ENCODE results near the gene DCST1. TPM values are rescaled to one million over a fixed set of nuclear protein-coding genes. Genes with fewer than 3 reads are reported as not detected.
"Not testable (repeated sequence)": the region's sequence is repeated elsewhere in the genome, so short reads cannot be mapped to it uniquely, and the experiment has no call there.

The DCST1 gene
- not detected in 2 replicates for total RNA-seq

GRCh38 chr1:155033524-155033923, at the start of gene DCST1, which contains the start of gene DCST2:
Gene DCST1, plus strand, starts transcription at chr1:155033824. Its CDS starts 213 bp downstream, at chr1:155034037.
Gene DCST2, minus strand, starts transcription at chr1:155033781. Its CDS starts 80 bp downstream, at chr1:155033701.
- no peak for DNase-seq

- DNase-seq, result not testable (repeated sequence)
Observed at GRCh38 chr1:154986736-154987135, 46.9 kb upstream of the DCST1 start.

GRCh38 chr1:154987326-154987725, 46.3 kb upstream of the DCST1 start:
- DNase-seq, result no peak

DNA sequence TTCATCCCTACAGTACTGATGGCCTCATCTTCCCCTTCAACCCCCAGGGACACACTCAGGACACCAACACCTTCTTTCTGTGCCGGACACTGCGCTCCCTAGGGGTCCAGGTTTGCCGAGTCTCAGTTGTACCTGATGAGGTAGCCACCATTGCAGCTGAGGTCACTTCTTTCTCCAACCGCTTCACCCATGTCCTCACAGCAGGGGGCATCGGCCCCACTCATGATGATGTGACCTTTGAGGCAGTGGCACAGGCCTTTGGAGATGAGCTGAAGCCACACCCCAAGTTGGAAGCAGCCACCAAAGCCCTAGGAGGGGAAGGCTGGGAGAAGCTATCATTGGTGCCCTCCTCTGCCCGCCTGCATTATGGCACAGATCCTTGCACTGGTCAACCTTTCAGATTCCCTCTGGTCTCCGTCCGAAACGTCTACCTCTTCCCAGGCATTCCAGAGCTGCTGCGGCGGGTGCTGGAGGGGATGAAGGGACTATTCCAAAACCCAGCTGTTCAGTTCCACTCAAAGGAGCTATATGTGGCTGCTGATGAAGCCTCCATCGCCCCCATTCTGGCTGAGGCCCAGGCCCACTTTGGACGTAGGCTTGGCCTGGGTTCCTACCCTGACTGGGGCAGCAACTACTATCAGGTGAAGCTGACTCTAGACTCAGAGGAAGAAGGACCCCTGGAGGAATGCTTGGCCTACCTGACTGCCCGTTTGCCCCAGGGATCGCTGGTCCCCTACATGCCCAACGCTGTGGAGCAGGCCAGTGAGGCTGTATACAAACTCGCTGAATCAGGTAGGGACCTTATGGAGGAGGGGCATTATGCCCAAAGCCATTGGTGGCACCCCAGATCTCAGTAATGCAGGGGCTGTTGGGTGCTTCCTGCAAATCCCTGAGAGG, 45.3 kb upstream of the DCST1 start:
- DNase-seq, result no peak

DNA sequence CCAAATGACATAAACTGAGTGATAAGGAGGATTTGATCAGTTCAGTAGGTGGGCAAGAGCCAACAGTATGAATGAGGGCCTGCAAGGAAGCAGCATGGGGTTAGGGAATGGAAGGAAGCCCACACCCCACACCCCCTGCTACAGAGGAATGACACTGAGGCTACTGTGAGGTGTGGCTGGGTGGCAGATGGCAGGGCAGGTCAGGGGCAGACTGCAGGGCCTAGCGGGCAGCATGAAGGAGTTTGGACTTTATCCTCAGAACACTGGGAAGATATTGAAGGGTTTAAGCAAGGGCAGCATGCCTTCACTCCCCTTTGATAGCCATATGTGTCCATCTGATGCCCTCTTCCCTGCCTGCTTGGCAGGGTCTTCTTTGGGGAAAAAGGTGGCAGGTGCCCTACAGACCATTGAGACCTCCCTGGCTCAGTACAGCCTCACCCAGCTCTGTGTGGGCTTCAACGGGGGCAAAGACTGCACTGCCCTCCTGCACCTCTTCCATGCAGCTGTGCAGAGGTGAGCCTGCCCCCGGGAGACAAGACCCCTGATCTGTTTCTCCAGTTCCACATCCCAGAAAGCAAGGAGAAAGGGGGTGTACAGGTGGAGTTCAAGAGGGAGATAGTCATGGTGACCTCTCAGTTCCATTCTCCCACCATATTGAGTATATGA, 44.3 kb upstream of the DCST1 start:
- DNase-seq, result no peak

DNA sequence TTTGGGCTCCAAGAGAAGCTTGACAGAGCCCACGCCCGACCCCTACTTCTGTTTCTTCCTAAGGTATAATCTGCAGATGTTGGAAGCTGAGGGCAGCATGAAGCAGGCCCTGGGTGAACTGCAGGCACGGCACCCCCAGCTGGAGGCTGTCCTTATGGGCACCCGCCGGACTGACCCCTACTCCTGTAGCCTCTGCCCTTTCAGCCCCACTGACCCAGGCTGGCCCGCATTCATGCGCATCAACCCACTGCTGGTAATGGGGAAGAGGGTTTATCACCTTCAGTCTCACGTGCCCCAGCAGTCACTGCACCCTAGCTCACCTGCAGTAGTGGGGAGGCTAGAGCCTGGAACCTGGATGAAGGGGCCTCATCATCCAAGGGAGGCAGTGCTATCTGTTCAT, 43.3 kb upstream of the DCST1 start:
- no peak for DNase-seq

GRCh38 chr1:154992721-154993571, 40.7 kb upstream of the DCST1 start:
- peak; percentile 37 for DNase-seq

- no peak for DNase-seq
Observed at GRCh38 chr1:154993572-154994268, 39.9 kb upstream of the DCST1 start, which contains the start of gene LENEP. Gene LENEP, plus strand, starts transcription at chr1:154993586. Its CDS starts 22 bp downstream, at chr1:154993608.

DNA sequence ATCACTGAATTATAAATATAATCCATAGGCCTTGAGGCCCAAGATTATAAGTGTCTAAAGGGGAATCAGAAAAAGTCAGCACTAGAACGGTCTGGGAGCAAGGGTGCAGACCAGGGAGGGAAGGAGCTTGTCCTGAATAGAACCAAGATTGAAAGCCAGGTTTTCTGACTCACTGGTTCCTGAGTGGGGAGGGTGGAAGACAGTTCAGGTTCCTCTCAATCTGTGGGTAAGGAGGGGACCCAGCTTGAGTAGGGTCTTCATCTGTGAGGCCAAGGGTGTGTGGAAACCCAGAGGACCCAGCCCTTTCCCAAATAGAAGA, 39.4 kb upstream of the DCST1 start:
- no peak for DNase-seq

GRCh38 chr1:154994591-154994990, 39.0 kb upstream of the DCST1 start:
- no peak for DNase-seq

DNA sequence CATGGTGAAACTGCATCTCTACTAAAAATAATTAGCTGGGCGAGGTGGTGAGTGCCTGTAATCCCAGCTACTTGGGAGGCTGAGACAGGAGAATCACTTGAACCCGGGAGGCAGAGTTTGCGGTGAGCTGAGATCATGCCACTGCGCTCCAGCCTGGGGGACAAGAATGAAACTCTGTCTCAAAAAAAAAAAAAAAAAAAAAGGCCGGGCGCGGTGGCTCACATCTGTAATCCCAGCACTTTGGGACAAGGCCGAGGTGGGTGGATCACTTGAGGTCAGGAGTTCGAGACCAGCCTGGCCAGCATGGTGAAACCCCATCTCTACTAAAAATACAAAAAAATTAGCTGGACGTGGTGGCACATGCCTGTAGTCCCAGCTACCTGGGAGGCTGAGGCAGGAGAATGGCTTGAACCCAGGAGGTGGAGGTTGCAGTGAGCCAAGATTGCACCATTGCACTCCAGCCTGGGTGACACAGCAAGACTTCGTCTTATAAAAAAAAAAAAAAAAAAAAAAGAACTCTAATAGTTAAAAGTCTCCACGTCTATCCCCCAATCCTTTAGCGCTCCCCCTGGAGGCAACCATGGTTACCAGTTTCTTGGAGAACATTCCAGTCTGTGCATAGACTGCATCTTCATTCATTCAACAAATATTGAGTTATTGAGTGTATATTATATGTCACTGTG, 38.2 kb upstream of the DCST1 start:
- peak; percentile 90 for DNase-seq

DNA sequence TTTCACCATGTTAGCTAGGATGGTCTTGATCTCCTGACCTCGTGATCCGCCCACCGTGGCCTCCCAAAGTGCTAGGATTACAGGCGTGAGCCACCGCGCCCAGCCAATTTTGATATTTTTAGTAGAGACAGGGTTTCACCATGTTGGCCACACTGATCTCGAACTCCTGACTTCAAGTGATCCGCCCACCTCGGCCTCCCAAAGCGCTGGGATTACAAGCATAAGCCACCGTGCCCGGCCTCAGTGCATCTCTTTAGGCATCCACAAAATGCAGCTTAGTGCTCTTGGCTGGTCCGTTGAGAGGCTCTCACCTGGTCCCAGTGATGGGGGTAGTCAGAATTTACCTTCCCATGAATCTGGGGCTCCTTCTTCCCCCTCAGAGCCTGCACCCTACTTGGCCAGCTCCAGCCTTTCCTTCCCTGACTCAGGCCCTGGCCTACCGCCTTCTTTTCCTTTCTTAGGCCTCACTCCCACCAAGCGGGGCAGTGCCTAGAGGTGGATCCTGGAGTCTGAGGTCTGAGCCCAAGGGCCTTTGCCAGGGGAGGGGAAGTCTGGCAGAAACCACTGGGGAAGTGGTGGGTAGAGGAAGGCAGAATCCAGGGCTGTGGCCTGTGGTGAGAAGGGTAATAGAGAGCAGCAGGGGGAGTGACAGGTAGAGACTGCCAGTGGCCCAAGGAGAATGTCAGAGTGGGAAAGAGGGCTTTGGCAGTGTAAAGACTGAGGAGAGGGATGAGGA, 36.5 kb upstream of the DCST1 start:
- DNase-seq, result no peak

GRCh38 chr1:154998201-154998780, 35.3 kb upstream of the DCST1 start:
- no peak for DNase-seq

- DNase-seq, result peak; percentile 78
Observed at GRCh38 chr1:154998818-154999570, 34.6 kb upstream of the DCST1 start.

- DNase-seq, result no peak
Observed at GRCh38 chr1:154999571-155000410, 33.8 kb upstream of the DCST1 start.

DNA sequence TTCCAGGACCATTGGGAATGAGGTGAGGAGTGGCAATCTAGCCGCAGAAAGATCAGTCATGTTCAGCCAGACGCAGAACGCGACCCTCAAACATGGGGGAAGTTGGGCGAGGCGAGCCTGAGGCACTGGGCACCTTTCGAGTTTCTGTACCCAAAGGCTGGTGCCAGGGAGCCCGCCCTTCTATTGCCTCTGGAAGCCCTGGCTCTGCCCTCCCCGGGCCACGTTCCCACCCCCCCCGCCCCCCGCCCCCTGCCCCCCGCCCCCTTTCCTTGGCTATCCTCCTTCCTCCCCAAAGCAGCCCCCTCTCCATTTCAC, 33.3 kb upstream of the DCST1 start:
- DNase-seq, result peak; percentile 26

GRCh38 chr1:155000726-155001424, 32.7 kb upstream of the DCST1 start:
- DNase-seq, result peak; percentile 88

- no peak for DNase-seq
Observed at GRCh38 chr1:155001425-155001674, 32.3 kb upstream of the DCST1 start.

Data from dermis blood vessel endothelial cell (primary cell).